ENCODE measurements around the gene PGLYRP1.

The PGLYRP1 gene

DNA sequence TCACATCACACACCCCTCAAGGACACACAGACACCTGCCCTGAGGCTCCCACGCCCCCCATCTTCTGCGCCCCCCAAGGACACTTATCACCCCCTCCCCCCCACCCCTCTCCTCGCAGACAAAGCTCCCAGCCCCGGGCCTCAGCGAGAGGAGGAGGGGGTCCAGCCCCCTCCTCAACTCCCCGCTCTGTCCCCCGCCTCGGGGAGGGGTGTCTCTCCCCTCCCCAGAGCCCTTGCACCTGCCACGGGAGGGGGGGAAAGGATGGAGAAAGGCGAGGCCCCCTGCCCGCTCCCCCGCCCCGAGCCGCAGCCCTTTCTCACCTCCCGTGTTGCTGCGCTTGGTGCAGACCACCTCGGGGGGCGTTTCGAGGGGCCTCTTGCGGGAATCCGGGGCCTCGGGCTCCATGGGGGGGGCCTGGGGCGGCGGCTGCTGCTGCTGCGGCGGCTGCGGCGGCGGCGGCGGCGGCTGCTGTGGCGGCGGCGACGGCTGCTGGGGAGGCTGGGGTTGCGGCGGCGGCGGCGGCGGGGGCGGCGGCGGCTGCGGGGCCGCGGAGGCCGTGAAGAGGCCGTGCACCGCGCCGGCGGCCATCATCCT, 49.8 kb downstream of the PGLYRP1 start:
- H3K9me3 ChIP-seq (ENCODE audit: low read length): no peaks in the 10 kb centered on the region
- no peaks in the 10 kb centered on the region for H3K36me3 ChIP-seq (ENCODE audit: insufficient read depth, low read length)
- no peak overlapping the region for H3K4me3 ChIP-seq (ENCODE audit: low read depth in 1 of 2, low read length in 2 of 2)
- H3K27ac ChIP-seq (ENCODE audit: low read depth, low read length): no peak overlapping the region
- peaks cover 33 to 50% of the 10 kb centered on the region in 2 donors for H3K27me3 ChIP-seq (ENCODE audit: control insufficient read depth in 1 of 2, insufficient read depth in 2 of 2, low read length in 2 of 2)
- H3K4me1 ChIP-seq (ENCODE audit: insufficient read depth, low read length): no peaks in the 10 kb centered on the region
- no peak overlapping the region for H3K9ac ChIP-seq (ENCODE audit: low read length)

- H3K36me3 ChIP-seq (ENCODE audit: insufficient read depth, low read length): no peaks in the 10 kb centered on the region
- no peak overlapping the region for H3K4me3 ChIP-seq (ENCODE audit: low read depth in 1 of 2, low read length in 2 of 2)
- H3K9ac ChIP-seq (ENCODE audit: low read length): no peak overlapping the region
- H3K4me1 ChIP-seq (ENCODE audit: insufficient read depth, low read length): no peaks in the 10 kb centered on the region
- H3K9me3 ChIP-seq (ENCODE audit: low read length): no peaks in the 10 kb centered on the region
- H3K27ac ChIP-seq (ENCODE audit: low read depth, low read length): no peak overlapping the region
- peaks cover 33 to 50% of the 10 kb centered on the region in 2 donors for H3K27me3 ChIP-seq (ENCODE audit: control insufficient read depth in 1 of 2, insufficient read depth in 2 of 2, low read length in 2 of 2)
Observed at GRCh38 chr19:45972081-45972946, 50.5 kb downstream of the PGLYRP1 start.

- Histone ChIP-seq H3K4me3 (ENCODE audit: low read depth in 1 of 2, low read length in 2 of 2) (no peak overlapping the region), H3K36me3 (ENCODE audit: insufficient read depth, low read length) (no peaks in the 10 kb centered on the region), H3K9me3 (ENCODE audit: low read length) (no peaks in the 10 kb centered on the region), H3K9ac (ENCODE audit: low read length) (no peak overlapping the region), H3K27ac (ENCODE audit: low read depth, low read length) (no peak overlapping the region), H3K4me1 (ENCODE audit: insufficient read depth, low read length) (no peaks in the 10 kb centered on the region), H3K27me3 (ENCODE audit: control insufficient read depth in 1 of 2, insufficient read depth in 2 of 2, low read length in 2 of 2) (peaks cover 33 to 49% of the 10 kb centered on the region in 2 donors)
Observed at GRCh38 chr19:45971260-45971902, 51.5 kb downstream of the PGLYRP1 start.

GRCh38 chr19:45969676-45970075, 53.2 kb downstream of the PGLYRP1 start:
- Histone ChIP-seq H3K27ac (ENCODE audit: low read depth, low read length) (no peak overlapping the region), H3K27me3 (ENCODE audit: control insufficient read depth in 1 of 2, insufficient read depth in 2 of 2, low read length in 2 of 2) (peaks cover 25 to 32% of the 10 kb centered on the region in 2 donors), H3K4me3 (ENCODE audit: low read depth in 1 of 2, low read length in 2 of 2) (no peak overlapping the region), H3K36me3 (ENCODE audit: insufficient read depth, low read length) (no peaks in the 10 kb centered on the region), H3K4me1 (ENCODE audit: insufficient read depth, low read length) (no peaks in the 10 kb centered on the region), H3K9ac (ENCODE audit: low read length) (no peak overlapping the region), H3K9me3 (ENCODE audit: low read length) (no peaks in the 10 kb centered on the region)
